ENCODE measurements around the gene DYDC1. TPM values are rescaled to one million over a fixed set of nuclear protein-coding genes. Genes with fewer than 3 reads are reported as not detected.
"Not testable (repeated sequence)": the region's sequence is repeated elsewhere in the genome, so short reads cannot be mapped to it uniquely, and the experiment has no call there.

Gene DYDC1
- polyA plus RNA-seq (ENCODE audit: insufficient read length) = not detected

- DNase-seq = peak; percentile 44
These were observed at the start of gene DYDC1, which contains the start of gene DYDC2 for GRCh38 chr10:80356563-80356988. DYDC1 (minus strand) TSS chr10:80356755; CDS start chr10:80352601, 4,154 bp downstream. DYDC2 (plus strand) TSS chr10:80356781; CDS start chr10:80362444, 5,663 bp downstream.

GRCh38 chr10:80406204-80406603, 49.6 kb upstream of the DYDC1 start:
- no peak for DNase-seq

GRCh38 chr10:80405626-80406025, 49.1 kb upstream of the DYDC1 start:
- DNase-seq = no peak

- no peak for DNase-seq
These were observed 48.5 kb upstream of the DYDC1 start for GRCh38 chr10:80405035-80405434.

- DNase-seq = no peak
These were observed 43.7 kb upstream of the DYDC1 start for GRCh38 chr10:80400136-80400804.

GRCh38 chr10:80397014-80397413, 40.5 kb upstream of the DYDC1 start:
- DNase-seq = no peak

- DNase-seq = no peak
These were observed 37.9 kb upstream of the DYDC1 start for GRCh38 chr10:80394358-80394916.

GRCh38 chr10:80392250-80392649, 35.7 kb upstream of the DYDC1 start:
- no peak for DNase-seq

GRCh38 chr10:80390740-80391139, 34.2 kb upstream of the DYDC1 start:
- no peak for DNase-seq

GRCh38 chr10:80382989-80383388, 26.4 kb upstream of the DYDC1 start:
- DNase-seq = peak; percentile 30

- DNase-seq = no peak
These were observed 23.6 kb upstream of the DYDC1 start for GRCh38 chr10:80380185-80380584.

- no peak for DNase-seq
These were observed 23.1 kb upstream of the DYDC1 start for GRCh38 chr10:80379701-80380100.

- no peak for DNase-seq
These were observed 16.9 kb upstream of the DYDC1 start for GRCh38 chr10:80373502-80373901.

- DNase-seq = no peak
These were observed 16.1 kb upstream of the DYDC1 start for GRCh38 chr10:80372675-80373074.

- no peak for DNase-seq
These were observed 14.9 kb upstream of the DYDC1 start for GRCh38 chr10:80371467-80371866.

- DNase-seq = no peak
These were observed 9.0 kb upstream of the DYDC1 start for GRCh38 chr10:80365510-80365909.

GRCh38 chr10:80359644-80360043, 3.1 kb upstream of the DYDC1 start:
- DNase-seq = no peak

- not testable (repeated sequence) for DNase-seq
These were observed 2.4 kb upstream of the DYDC1 start for GRCh38 chr10:80358925-80359324.

GRCh38 chr10:80357851-80358125, 1.2 kb upstream of the DYDC1 start:
- no peak for DNase-seq

GRCh38 chr10:80356989-80357850, 665 bp upstream of the DYDC1 start:
- DNase-seq = no peak

- no peak for DNase-seq
These were observed 5.3 kb downstream of the DYDC1 start for GRCh38 chr10:80351220-80351619.

- no peak for DNase-seq
These were observed 6.3 kb downstream of the DYDC1 start for GRCh38 chr10:80350251-80350650.

GRCh38 chr10:80344912-80345311, 11.6 kb downstream of the DYDC1 start:
- DNase-seq = no peak

- no peak for DNase-seq
These were observed 12.3 kb downstream of the DYDC1 start for GRCh38 chr10:80344276-80344675.
